Astrocyte (in vitro differentiated cells and primary cell): ENCODE results near the gene SMAD3. TPM values are rescaled to one million over a fixed set of nuclear protein-coding genes. Genes with fewer than 3 reads are reported as not detected.
A peak's percentile ranks its signal among the peaks of the same experiment; 100 is the strongest.

Source experiments
- DNase-seq: peaks from one replicate; pipeline ENCODE4 v3.0.0-alpha.2; 2010; ENCODE audit warnings: low read depth
- FAIRE-seq: peaks from 2 replicates; lab custom pipeline; 2011; peaks lifted over from hg19 to GRCh38; lab: Jason Lieb, UNC
- H2AFZ ChIP-seq: 2 replicates; pipeline ENCODE4 v1.6.0; 2012; ENCODE audit warnings: low read depth, low read length, inconsistent platforms
- H3K27ac ChIP-seq: 2 replicates; pipeline ENCODE4 v1.5.1; 2011; ENCODE audit warnings: low read depth, low read length, inconsistent platforms
- H3K27me3 ChIP-seq: 2 replicates; pipeline ENCODE4 v1.6.0; 2011; ENCODE audit warnings: low read length, inconsistent platforms; ENCODE audit not compliant: insufficient read depth
- H3K36me3 ChIP-seq: 2 replicates; pipeline ENCODE4 v1.5.1; 2011; ENCODE audit warnings: low read length, inconsistent platforms; ENCODE audit not compliant: insufficient read depth
- H3K4me1 ChIP-seq: 2 replicates; pipeline ENCODE4 v1.5.1; 2011; ENCODE audit warnings: low read length, inconsistent platforms; ENCODE audit not compliant: insufficient read depth
- H3K4me2 ChIP-seq: 2 replicates; pipeline ENCODE4 v1.6.0; 2012; ENCODE audit warnings: low read length, inconsistent platforms
- H3K4me3 ChIP-seq: 2 replicates; pipeline ENCODE4 v1.5.1; 2011; ENCODE audit warnings: low read depth, mild to moderate bottlenecking, low read length, inconsistent platforms; ENCODE audit not compliant: insufficient read depth
- H3K79me2 ChIP-seq: 2 replicates; pipeline ENCODE4 v1.6.0; 2012; ENCODE audit warnings: mild to moderate bottlenecking, low read length, inconsistent platforms; ENCODE audit not compliant: insufficient read depth
- H3K9ac ChIP-seq: 2 replicates; pipeline ENCODE4 v1.6.0; 2012; ENCODE audit warnings: mild to moderate bottlenecking, low read length, inconsistent platforms
- H3K9me3 ChIP-seq: 2 replicates; pipeline ENCODE4 v1.5.1; 2012; ENCODE audit warnings: low read depth, mild to moderate bottlenecking, low read length, inconsistent platforms; ENCODE audit not compliant: insufficient read depth
- H4K20me1 ChIP-seq: 2 replicates; pipeline ENCODE4 v1.6.0; 2012; ENCODE audit warnings: low read length, inconsistent platforms; ENCODE audit not compliant: insufficient read depth
- H3K27ac Mint-ChIP-seq: one replicate; pipeline ENCODE4 v1.8.0; 2021; ENCODE audit warnings: mild to moderate bottlenecking, mixed read lengths; ENCODE audit not compliant: unreplicated experiment
- H3K27me3 Mint-ChIP-seq: one replicate; pipeline ENCODE4 v1.8.0; 2021; ENCODE audit warnings: low read depth, mixed read lengths; ENCODE audit not compliant: unreplicated experiment
- H3K36me3 Mint-ChIP-seq: one replicate; pipeline ENCODE4 v1.8.0; 2021; ENCODE audit warnings: low read depth, mixed read lengths; ENCODE audit not compliant: unreplicated experiment
- H3K4me1 Mint-ChIP-seq: one replicate; pipeline ENCODE4 v1.8.0; 2021; ENCODE audit warnings: low read depth, mixed read lengths; ENCODE audit not compliant: unreplicated experiment
- H3K4me3 Mint-ChIP-seq: one replicate; pipeline ENCODE4 v1.8.0; 2021; ENCODE audit warnings: mild to moderate bottlenecking, moderate library complexity, mixed read lengths; ENCODE audit not compliant: unreplicated experiment
- H3K9me3 Mint-ChIP-seq: one replicate; pipeline ENCODE4 v1.8.0; 2021; ENCODE audit warnings: mild to moderate bottlenecking, mixed read lengths; ENCODE audit not compliant: unreplicated experiment
- EZH2 ChIP-seq: IDR thresholded peaks from 2 replicates; pipeline ENCODE4 v1.6.1; 2012; ENCODE audit warnings: mild to moderate bottlenecking, low read length, inconsistent platforms; ENCODE audit not compliant: insufficient read depth
- total RNA-seq: library from RNA; stranded (reverse); gene quantifications from 2 replicates; pipeline ENCODE4 v1.2.1, GENCODE V29; 2021
- TF ChIP-seq, protein P1 (sequence below): IDR thresholded peaks from 2 replicates; pipeline ENCODE4 v1.5.1; 2011; ENCODE audit warnings: low read depth, mild to moderate bottlenecking, inconsistent platforms, low read length, moderate library complexity; ENCODE audit not compliant: insufficient read depth

Gene SMAD3
- total RNA-seq, 1 donor from 2014 or later = 78.0 TPM

- Histone ChIP-seq H3K4me1 (peaks cover 48% of the 10 kb centered on the region), H3K27ac (peak overlapping the region; percentile 88), H3K4me2 (peak overlapping the region; percentile 86), H2AFZ (no peak overlapping the region), H3K9ac (peak overlapping the region; percentile 99), H4K20me1 (peaks cover 57% of the 10 kb centered on the region), H3K4me3 (peak overlapping the region; percentile 91), H3K27me3 (no peaks in the 10 kb centered on the region), H3K79me2 (peaks cover 71% of the 10 kb centered on the region), H3K9me3 (no peaks in the 10 kb centered on the region), H3K36me3 (peaks cover 10% of the 10 kb centered on the region)
- peaks cover 8% of the 10 kb centered on the region for H3K36me3 Mint-ChIP-seq
- peaks cover 51% of the 10 kb centered on the region for H3K4me1 Mint-ChIP-seq
- TF ChIP-seq, protein P1, sequence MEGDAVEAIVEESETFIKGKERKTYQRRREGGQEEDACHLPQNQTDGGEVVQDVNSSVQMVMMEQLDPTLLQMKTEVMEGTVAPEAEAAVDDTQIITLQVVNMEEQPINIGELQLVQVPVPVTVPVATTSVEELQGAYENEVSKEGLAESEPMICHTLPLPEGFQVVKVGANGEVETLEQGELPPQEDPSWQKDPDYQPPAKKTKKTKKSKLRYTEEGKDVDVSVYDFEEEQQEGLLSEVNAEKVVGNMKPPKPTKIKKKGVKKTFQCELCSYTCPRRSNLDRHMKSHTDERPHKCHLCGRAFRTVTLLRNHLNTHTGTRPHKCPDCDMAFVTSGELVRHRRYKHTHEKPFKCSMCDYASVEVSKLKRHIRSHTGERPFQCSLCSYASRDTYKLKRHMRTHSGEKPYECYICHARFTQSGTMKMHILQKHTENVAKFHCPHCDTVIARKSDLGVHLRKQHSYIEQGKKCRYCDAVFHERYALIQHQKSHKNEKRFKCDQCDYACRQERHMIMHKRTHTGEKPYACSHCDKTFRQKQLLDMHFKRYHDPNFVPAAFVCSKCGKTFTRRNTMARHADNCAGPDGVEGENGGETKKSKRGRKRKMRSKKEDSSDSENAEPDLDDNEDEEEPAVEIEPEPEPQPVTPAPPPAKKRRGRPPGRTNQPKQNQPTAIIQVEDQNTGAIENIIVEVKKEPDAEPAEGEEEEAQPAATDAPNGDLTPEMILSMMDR = no peak
- no peak for TF ChIP-seq EZH2
- FAIRE-seq (no peak), DNase-seq (no peak)
- H3K4me3 Mint-ChIP-seq = peak overlapping the region; percentile 93
- no peaks in the 10 kb centered on the region for H3K9me3 Mint-ChIP-seq
- H3K27ac Mint-ChIP-seq = peak overlapping the region; percentile 90
- H3K27me3 Mint-ChIP-seq = peaks cover under 1% of the 10 kb centered on the region
These were observed 2.6 kb downstream of the SMAD3 start for GRCh38 chr15:67067930-67068551.

DNA sequence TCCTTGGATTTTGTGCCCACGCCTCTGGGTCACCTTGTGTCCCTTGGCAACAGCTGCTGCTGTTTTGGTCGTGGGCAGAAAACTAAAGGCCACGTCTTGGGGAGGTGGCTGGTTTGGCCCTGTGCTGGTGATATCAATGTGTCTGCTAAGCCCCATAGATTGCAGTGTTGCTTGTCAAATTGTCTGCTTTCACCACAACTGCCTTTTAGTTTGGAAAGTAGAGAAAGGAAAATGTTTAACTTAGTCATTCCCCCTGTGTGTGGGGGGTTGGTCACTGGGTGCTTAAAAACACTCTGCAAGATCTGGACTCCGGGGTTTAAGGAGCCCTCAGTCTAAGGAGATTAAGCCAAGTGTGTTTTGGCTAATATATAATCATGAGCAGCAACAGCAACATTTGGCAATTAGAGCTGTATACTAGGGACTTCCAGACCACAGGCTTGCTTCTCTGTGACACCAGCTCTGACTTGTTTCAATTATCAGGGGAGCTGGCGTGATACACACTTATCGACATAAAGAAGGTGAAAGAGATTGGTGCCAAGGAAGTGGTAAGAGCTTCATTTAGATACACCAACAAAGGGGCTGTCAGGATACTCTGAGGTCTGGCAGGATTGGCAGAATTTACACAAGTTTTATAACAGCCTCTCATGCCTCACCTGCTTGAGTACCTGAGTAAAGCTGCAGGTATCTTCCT is 3.5 kb downstream of the SMAD3 start:
- no peaks in the 10 kb centered on the region for H3K9me3 Mint-ChIP-seq
- H4K20me1 ChIP-seq = peaks cover 60% of the 10 kb centered on the region
- H3K27ac ChIP-seq = peak overlapping the region; percentile 88
- FAIRE-seq (no peak), DNase-seq (no peak)
- H3K9me3 ChIP-seq = no peaks in the 10 kb centered on the region
- H2AFZ ChIP-seq = no peak overlapping the region
- peak overlapping the region; percentile 99 for H3K9ac ChIP-seq
- no peaks in the 10 kb centered on the region for H3K27me3 Mint-ChIP-seq
- TF ChIP-seq, protein P1 = no peak
- H3K79me2 ChIP-seq = peaks cover 78% of the 10 kb centered on the region
- peaks cover 11% of the 10 kb centered on the region for H3K36me3 ChIP-seq
- no peaks in the 10 kb centered on the region for H3K27me3 ChIP-seq
- H3K4me3 ChIP-seq = peak overlapping the region; percentile 91
- H3K36me3 Mint-ChIP-seq = peaks cover 8% of the 10 kb centered on the region
- peak overlapping the region; percentile 93 for H3K4me3 Mint-ChIP-seq
- H3K27ac Mint-ChIP-seq = peak overlapping the region; percentile 90
- peaks cover 47% of the 10 kb centered on the region for H3K4me1 ChIP-seq
- H3K4me1 Mint-ChIP-seq = peaks cover 49% of the 10 kb centered on the region
- peak overlapping the region; percentile 86 for H3K4me2 ChIP-seq

GRCh38 chr15:67070150-67070549 is 4.7 kb downstream of the SMAD3 start:
- peaks cover 14% of the 10 kb centered on the region for H3K36me3 ChIP-seq
- peaks cover 8% of the 10 kb centered on the region for H3K36me3 Mint-ChIP-seq
- no peaks in the 10 kb centered on the region for H3K27me3 Mint-ChIP-seq
- no peak overlapping the region for H3K4me3 ChIP-seq
- H3K9ac ChIP-seq = no peak overlapping the region
- no peak overlapping the region for H3K27ac ChIP-seq
- no peaks in the 10 kb centered on the region for H3K9me3 ChIP-seq
- FAIRE-seq (no peak), DNase-seq (no peak)
- peaks cover 54% of the 10 kb centered on the region for H3K4me1 Mint-ChIP-seq
- H3K27me3 ChIP-seq = no peaks in the 10 kb centered on the region
- TF ChIP-seq, protein P1 = no peak
- TF ChIP-seq EZH2 = no peak
- H3K4me3 Mint-ChIP-seq = peak overlapping the region; percentile 61
- H2AFZ ChIP-seq = no peak overlapping the region
- peak overlapping the region; percentile 6 for H3K27ac Mint-ChIP-seq
- H3K9me3 Mint-ChIP-seq = no peaks in the 10 kb centered on the region
- H3K79me2 ChIP-seq = peaks cover 91% of the 10 kb centered on the region
- peak overlapping the region; percentile 27 for H3K4me2 ChIP-seq
- H4K20me1 ChIP-seq = peaks cover 71% of the 10 kb centered on the region
- peaks cover 46% of the 10 kb centered on the region for H3K4me1 ChIP-seq
